Activated CD4-positive, alpha-beta memory T cell treated with anti-CD3 and anti-CD28 coated beads for 36 hours (primary cell): ENCODE data around the gene GPC5. TPM values are rescaled to one million over a fixed set of nuclear protein-coding genes. Genes with fewer than 3 reads are reported as not detected.

Experiments used
- microRNA-seq: library from miRNA; unstranded; fragments of <30 nt; microRNA quantifications from one replicate; pipeline ENCODE4 v1.2.0, GENCODE V29; 2022; ENCODE audit warnings: borderline number of aligned reads, borderline microRNAs expressed, borderline replicate concordance
- total RNA-seq, 2 experiments: library from RNA; stranded (reverse); gene quantifications; one replicate each; pipeline ENCODE4 v1.2.3, GENCODE V29; 2021

The GPC5 gene
- total RNA-seq, 2 experiments from 2014 or later: 0.17 to 0.29 TPM

Small RNA genes lying within 50 kb of the gene (microRNA-seq; reads per million reads assigned to microRNA genes)
- gene MIR548AS: not detected

Other genes starting within 250 kb of the GPC5 start
- gene MIR17HG, start 50.9 kb upstream of the GPC5 start, total RNA-seq: 10 to 100 TPM; 19.5 to 22.0 TPM